NCI-H1092 (cell line): ENCODE data around the gene ZNF358.

ENCODE experiments used
- DNase-seq: peaks from one replicate; lab custom pipeline; 2025; lab: John Stamatoyannopoulos, UW

ZNF358 gene

GRCh38 chr19:7515645-7516151 lies at the start of gene ZNF358:
TSS of gene ZNF358 (plus strand) at chr19:7516103. CDS start at chr19:7519243, 3,140 bp downstream.
- DNase-seq: peak; percentile 38

GRCh38 chr19:7467009-7467989 lies 48.6 kb upstream of the ZNF358 start:
- DNase-seq: no peak

GRCh38 chr19:7468840-7469239 lies 47.1 kb upstream of the ZNF358 start:
- no peak for DNase-seq

DNA sequence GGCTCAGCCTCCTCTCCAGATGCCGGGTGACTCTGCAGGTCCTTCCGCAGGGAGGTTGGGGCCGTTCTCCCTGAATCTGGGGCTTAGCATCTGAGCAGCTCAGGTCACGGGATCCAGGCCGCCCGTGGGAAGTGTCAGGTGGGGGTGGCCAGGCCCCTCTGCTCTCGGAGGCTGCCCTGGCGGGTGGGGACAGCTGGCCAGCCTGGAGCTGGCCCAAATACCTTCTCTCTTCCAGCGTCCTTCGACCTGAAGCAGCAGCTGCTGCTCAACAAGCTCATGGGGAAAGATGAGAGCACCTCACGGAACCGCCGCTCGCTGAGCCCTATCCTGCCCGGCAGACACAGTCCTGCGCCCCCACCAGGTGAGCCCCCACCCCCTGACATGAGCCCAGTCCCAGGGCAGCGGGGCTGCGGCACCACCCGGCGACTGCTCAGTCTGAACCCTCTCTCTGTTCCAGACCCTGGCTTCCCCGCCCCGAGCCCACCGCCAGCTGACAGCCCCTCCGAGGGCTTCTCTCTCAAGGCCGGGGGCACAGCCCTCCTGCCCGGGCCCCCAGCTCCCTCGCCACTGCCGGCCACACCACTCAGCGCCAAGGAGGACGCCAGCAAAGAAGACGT lies 46.1 kb upstream of the ZNF358 start:
- no peak for DNase-seq

DNA sequence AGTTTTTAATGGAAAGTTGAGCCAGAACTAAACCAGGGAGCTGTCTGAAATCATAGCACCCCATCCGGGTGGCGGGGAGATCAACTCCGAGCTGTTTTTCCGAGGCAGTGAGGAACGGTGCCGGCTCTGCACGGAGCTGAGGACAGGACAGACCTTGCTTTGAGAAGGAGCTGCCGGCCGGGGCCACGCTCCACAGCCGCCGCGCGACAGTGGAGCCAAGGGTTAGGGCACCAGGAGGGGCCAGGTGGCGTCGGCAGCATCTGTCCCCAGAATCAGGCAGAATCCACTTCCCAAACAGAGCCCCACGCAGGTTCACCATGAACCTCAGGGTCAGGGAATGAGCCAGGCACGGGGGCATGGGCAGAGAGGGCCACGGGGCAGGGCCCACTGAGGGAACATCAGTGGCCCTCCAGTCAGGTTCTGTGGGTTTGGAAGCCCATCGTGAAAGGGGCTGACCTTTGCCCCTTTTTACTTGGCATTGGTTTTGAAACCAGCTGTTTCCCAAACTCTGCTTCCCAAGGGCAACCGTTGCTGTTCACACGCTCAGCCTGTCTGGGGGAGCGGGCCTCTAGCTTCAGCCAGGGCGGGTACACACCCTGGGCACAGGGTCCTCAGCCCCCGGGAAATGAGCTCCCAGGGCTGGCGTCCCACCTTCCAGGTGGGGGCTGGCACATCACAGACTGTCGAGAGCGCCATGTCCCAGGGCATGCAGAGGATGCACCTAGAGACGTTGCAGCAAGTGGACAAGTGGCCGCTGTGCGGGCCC lies 45.2 kb upstream of the ZNF358 start:
- no peak for DNase-seq

- DNase-seq: no peak
Measured at GRCh38 chr19:7471696-7472615, 43.9 kb upstream of the ZNF358 start.

DNA sequence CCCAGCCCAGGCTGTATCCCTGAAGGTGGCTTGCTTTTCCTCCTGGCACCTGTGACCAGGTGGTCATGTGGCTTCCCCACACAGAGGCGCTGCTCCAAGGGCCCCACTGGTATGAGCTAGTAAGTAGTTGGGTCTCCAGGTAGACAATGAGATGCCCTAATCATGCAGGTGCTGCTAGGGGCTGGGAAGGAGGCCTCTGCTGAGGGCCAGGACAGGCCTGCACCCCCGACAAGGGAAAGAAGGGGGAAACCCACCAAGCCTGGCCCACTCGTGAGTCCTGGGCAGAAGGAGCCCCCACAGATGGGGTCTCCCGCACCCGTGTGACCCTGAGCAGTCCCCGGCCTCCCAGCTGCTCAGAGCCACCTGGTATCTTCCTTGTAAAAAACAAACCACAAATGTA lies 40.2 kb upstream of the ZNF358 start:
- DNase-seq: no peak

GRCh38 chr19:7476241-7476640 lies 39.7 kb upstream of the ZNF358 start:
- no peak for DNase-seq

DNA sequence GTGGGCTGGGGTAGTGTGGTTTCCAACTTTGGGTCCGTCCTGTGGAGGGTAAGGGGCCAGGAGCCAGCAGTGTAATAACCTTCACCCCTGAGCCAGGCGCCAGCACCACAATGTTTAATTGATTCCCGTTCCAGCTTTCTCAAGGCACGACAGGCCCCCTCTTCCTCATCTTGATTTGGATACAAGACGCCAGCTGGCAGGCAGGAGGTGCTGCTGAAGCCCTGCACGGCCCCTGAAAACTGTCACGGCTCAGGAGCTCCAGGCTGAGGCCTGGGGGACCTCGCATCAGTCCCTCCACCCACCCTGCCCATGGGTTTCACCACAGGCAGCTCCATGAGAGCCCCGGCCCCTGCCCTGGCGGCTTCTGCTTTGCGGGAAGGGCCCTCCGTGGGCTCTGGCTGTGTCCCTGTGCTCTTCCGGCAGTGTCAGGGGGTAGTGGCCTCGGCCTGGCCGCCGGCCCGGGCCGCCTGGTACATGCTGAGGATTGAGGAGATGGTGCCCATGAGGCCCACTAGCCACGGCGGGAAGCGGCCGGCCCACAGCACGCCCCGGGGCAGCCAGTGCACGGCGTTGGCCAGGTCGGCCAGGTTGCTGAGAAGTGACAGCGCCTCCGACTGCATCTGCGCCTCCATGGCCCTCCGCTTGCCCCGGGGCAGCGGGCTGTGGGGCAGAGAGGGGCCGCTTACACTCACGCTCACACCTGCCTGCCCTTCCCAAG lies 39.0 kb upstream of the ZNF358 start:
- DNase-seq: no peak

DNA sequence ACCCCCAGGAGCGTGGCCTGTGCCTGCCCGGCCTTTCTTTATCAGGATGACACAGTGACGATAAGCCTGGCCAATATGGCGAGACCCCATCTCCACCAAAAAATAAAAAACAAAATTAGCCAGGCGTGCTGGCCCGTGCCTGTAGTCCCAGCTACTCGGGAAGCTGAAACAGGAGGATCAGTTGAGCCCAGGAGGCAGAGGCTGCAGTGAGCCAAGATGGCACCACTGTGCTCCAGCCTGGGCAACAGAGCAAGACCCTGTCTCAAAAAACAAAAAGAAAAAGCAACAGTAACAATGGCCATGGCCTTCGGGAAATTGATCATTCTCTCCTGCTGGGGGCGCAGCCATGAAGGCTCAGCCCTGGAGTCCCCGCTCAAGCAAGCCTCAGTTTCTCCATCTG lies 38.1 kb upstream of the ZNF358 start:
- no peak for DNase-seq

GRCh38 chr19:7478173-7478842 lies 37.6 kb upstream of the ZNF358 start:
- no peak for DNase-seq

DNA sequence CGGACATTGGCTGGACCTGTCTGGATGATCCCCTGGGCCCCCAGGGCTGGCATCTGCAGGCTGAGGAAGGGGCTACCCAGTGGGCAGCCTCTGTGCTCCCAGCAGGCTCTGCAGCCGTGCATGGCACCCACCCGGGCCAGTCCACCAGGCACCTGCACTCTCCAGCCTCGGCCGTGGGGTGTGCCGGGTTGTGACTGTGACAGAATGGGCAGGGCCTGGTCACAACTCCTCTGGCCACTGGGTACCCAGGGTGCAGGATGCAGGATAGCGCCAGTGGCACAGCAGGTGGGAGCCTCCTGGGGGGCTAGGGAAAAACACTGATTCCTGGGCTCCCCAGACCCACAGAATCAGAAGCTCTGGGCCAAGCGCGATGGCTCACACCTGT lies 37.1 kb upstream of the ZNF358 start:
- DNase-seq: no peak

DNA sequence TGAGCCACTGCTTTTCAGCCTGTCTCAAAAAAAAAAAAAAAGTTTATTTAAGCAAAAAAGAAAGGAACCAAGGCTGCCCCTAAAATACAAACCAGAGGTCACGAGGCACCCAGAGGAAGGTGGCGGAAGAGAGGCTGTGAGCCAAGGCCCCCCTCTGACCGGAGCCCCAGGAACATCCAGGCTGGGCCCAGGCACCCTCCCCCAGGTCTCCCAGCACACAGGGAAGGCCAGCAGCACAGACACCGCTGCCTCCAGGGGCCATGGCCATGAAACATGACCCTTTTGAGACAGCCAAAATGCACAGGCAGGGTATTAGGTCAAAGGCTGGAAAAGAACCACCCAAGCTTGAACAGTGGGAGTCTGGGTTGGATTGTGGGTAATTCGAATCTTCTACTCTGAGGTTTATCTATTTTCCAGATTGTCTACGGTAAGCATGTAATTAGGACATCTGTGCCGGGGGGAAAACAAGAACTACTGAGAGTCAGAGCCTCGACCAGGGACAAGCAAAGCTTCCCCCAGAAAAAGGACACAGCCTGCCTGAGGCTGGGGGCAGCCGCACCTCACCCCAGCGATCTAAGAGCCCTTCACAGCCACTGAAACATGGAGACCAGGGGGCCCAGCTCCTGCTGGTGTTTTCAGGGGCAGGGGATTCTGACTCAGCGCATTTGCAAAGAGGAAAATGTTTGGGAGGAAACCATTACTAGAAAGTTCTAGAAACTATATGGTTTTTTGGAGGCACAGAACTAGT lies 35.5 kb upstream of the ZNF358 start:
- no peak for DNase-seq

DNA sequence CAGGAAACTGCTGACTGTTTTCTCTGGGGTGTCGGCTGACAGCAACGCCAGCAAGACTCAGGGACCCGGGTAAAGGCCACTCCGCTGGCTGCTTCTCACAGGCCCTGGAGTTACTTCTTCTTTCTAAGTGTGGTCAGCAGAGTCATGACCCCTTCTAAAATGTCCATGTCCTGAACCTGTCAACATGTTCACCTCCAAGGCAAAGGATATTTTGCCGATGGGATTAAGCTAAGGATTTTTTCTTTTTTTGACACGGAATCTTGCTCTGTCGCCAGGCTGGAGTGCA lies 35.0 kb upstream of the ZNF358 start:
- no peak for DNase-seq

DNA sequence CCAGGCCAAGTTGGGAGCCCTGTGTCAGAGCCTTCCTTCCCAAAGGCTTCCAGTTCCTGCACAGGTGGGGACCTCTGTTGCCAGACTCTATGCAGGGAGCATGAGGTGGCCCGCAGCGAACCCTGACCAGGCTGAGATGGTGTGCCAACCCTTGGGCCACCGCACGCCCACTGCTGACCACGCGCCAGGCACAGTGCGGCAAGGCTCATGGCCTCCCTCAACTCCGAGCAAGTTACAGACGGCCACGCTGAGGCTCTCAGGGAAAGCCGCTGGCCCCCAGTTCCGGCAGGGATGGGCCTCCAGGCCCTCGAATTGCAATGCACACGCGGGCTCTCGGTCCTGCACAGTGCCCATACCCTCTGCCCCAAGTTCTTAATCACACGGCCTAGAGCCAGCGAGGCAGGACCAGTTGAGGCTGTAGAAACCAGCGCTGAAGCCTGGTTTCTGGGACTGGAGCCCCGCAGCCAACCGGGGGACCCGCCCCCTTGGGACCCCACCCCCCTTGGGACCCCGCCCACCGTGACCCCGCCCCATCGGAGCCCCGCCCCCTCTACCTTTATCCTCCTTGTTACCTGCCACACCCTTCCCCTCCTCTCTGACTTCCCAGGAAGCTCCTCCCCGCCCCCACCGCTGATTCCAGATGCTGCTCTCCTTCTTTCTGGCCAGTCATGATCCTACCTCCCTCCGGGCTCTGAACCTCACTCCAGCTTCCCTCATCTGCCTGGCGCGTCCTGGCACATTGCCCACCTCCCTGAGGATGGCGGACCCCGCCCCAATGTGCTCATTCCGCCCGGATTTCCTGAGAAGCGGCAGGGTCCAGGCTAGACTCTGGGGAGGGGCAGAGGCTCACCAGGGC lies 33.1 kb upstream of the ZNF358 start:
- no peak for DNase-seq

- no peak for DNase-seq
Measured at GRCh38 chr19:7483720-7484201, 32.1 kb upstream of the ZNF358 start.

GRCh38 chr19:7486923-7487322 lies 29.0 kb upstream of the ZNF358 start:
- no peak for DNase-seq

DNA sequence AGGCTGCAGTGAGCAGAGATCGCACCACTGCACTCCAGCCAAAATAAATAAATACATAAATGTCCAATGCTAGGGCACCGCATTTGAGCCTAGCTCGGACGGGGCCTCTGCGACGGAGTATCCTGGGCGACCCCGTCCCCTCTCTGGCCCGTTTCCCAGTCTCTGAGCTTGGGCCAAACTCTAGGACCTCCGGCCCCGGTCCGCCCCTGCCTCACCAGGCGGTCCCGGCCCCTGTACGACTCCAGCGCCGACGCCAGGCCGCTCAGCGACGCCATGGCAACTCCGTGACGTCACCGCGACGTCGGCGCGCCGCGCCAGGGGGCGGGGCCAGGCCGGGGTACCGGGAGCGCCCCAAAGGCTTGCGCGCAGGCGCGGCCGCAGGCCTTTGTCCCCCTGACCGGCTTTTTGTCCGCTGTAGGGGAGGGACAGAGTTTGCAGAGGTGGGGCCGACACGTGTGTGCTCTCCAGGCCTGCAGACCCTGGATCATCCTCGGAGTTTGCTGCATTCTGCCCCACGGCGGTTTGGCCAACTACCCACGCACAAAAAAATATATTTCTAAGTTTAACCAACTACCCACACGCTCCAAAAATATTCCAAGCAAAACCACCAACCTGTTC lies 27.1 kb upstream of the ZNF358 start, which contains the start of gene PEX11G:
Gene PEX11G (minus strand): TSS at position 300 of the 618 bp plus-strand sequence. CDS start 25 bp downstream, at position 275.
- peak; percentile 91 for DNase-seq
